Common myeloid progenitor, CD34-positive (primary cell): ENCODE measurements around the gene NTHL1.
A peak's percentile ranks its signal among the peaks of the same experiment; 100 is the strongest.

Source experiments
- CTCF ChIA-PET: fragments of 350-600 bp; sonication (Branson Sonifier 250); formaldehyde crosslinking; loops from one replicate; lab custom pipeline; 2021; ENCODE audit warnings: antibody characterized with exemption; lab: Charles Lee
- POLR2A ChIA-PET: fragments of 350-600 bp; sonication (Branson Sonifier 250); formaldehyde crosslinking; loops from one replicate; lab custom pipeline; 2021; ENCODE audit warnings: antibody characterized with exemption; lab: Charles Lee
- DNase-seq, 3 donors: peaks; one replicate each; pipeline versions ENCODE4 v3.0.0 to v3.0.0-alpha.2; 2013
- H3K27ac ChIP-seq, 2 experiments: 1 replicate in 1 of 2; 2 replicates in 1 of 2; pipeline ENCODE4 v1.7.0; 2013; ENCODE audit warnings: inconsistent platforms in 2 of 2, low read length in 2 of 2, mild to moderate bottlenecking in 2 of 2, low read depth in 1 of 2, moderate library complexity in 1 of 2; ENCODE audit not compliant: severe bottlenecking in 2 of 2, insufficient read depth in 1 of 2, poor library complexity in 1 of 2
- H3K27me3 ChIP-seq, 5 experiments: replicated peaks in 2 of 5; 1 replicate in 3 of 5; 2 replicates in 2 of 5; pipeline versions ENCODE4 v1.6.1 to v1.7.0; 2013; ENCODE audit warnings: low read length in 4 of 5, mild to moderate bottlenecking in 2 of 5, moderate library complexity in 2 of 5, inconsistent platforms in 1 of 5; ENCODE audit not compliant: insufficient read depth in 5 of 5, control insufficient read depth in 4 of 5
- H3K36me3 ChIP-seq, 4 experiments: 1 replicate in 2 of 4; 2 replicates in 2 of 4; pipeline versions ENCODE4 v1.6.1 to v1.7.0; 2013; ENCODE audit warnings: low read length in 3 of 4, control low read depth in 1 of 4, mild to moderate bottlenecking in 1 of 4; ENCODE audit not compliant: control insufficient read depth in 4 of 4, insufficient read depth in 4 of 4
- H3K4me1 ChIP-seq, 4 experiments: 1 replicate in 3 of 4; 2 replicates in 1 of 4; pipeline versions ENCODE4 v1.6.1 to v1.7.1; 2013; ENCODE audit warnings: low read length in 3 of 4, mild to moderate bottlenecking in 3 of 4, control low read depth in 1 of 4, inconsistent platforms in 1 of 4, moderate library complexity in 1 of 4; ENCODE audit not compliant: control insufficient read depth in 4 of 4, insufficient read depth in 4 of 4; ENCODE audit errors: control extremely low read depth in 1 of 4
- H3K4me3 ChIP-seq, 7 experiments: 1 replicate in 4 of 7; 2 replicates in 3 of 7; pipeline versions ENCODE4 v1.5.1 to v1.7.0; 2013; ENCODE audit warnings: mild to moderate bottlenecking in 7 of 7, low read length in 6 of 7, moderate library complexity in 6 of 7, inconsistent platforms in 2 of 7, low read depth in 2 of 7, control low read depth in 1 of 7; ENCODE audit not compliant: insufficient read depth in 4 of 7, control insufficient read depth in 1 of 7; ENCODE audit errors: extremely low read depth in 1 of 7
- H3K9me3 ChIP-seq, 5 experiments: 1 replicate in 4 of 5; 2 replicates in 1 of 5; pipeline versions ENCODE4 v1.6.1 to v1.7.1; 2013; ENCODE audit warnings: low read length in 4 of 5, mild to moderate bottlenecking in 2 of 5, inconsistent platforms in 1 of 5, low read depth in 1 of 5, moderate library complexity in 1 of 5; ENCODE audit not compliant: control insufficient read depth in 4 of 5, insufficient read depth in 2 of 5; ENCODE audit errors: control extremely low read depth in 1 of 5
- WGBS: methylation state at CpG from one replicate; pipeline ENCODE4 v1.1.5; 2013; ENCODE audit not compliant: insufficient coverage; 5-methylcytosine and 5-hydroxymethylcytosine counted together

The NTHL1 gene

GRCh38 chr16:2003827-2004641 is 43.6 kb downstream of the NTHL1 start:
- Histone ChIP-seq H3K27ac (no peak overlapping the region), H3K27me3 (no peaks in the 10 kb centered on the region), H3K9me3 (no peaks in the 10 kb centered on the region), H3K36me3 (peaks cover 0 to 67% (median 37%) of the 10 kb centered on the region in 4 experiments), H3K4me1 (peaks cover 0 to 58% (median 52%) of the 10 kb centered on the region in 4 experiments), H3K4me3 (peak overlapping the region in 4 of 7 experiments; percentile 6 to 62 (median 44))
- CTCF ChIA-PET = interaction anchor here (0.7 to 6.9 kb wide), 29 partner anchors 8 to 512 kb away, joined by 3 to 80 read pairs (median 4); partner anchors contain the start of genes GFER, NOXO1, NPW and NTHL1
- WGBS = 39% methylated on average over 35 of the region's 36 CpGs
- POLR2A ChIA-PET = interaction anchor here (1.7 to 3.4 kb wide), 2 partner anchors 39 to 150 kb away, joined by 5 to 15 read pairs; partner anchors contain the start of genes RPS2 and TRAF7
- peak; percentile 87 to 92 (median 88) for DNase-seq

- WGBS = 85% methylated on average over 5 of the region's 8 CpGs
- DNase-seq = no peak
- CTCF ChIA-PET = interaction anchor here (0.7 to 6.9 kb wide), 18 partner anchors 7 to 150 kb away, joined by 3 to 80 read pairs (median 6); partner anchors contain the start of genes GFER, NTHL1, RAB26 and TRAF7
- POLR2A ChIA-PET = interaction anchor here (1.7 to 3.4 kb wide), 2 partner anchors 39 to 151 kb away, joined by 5 to 15 read pairs; partner anchors contain the start of genes RPS2 and TRAF7
- Histone ChIP-seq H3K4me3 (no peak overlapping the region), H3K4me1 (peaks cover 0 to 51% (median 47%) of the 10 kb centered on the region in 4 experiments), H3K27me3 (no peaks in the 10 kb centered on the region), H3K36me3 (peaks cover 0 to 73% (median 42%) of the 10 kb centered on the region in 4 experiments), H3K27ac (no peak overlapping the region), H3K9me3 (no peaks in the 10 kb centered on the region)
Observed at GRCh38 chr16:2003231-2003826, 44.3 kb downstream of the NTHL1 start.

GRCh38 chr16:2002406-2003230 is 45.0 kb downstream of the NTHL1 start:
- CTCF ChIA-PET = interaction anchor here (0.9 to 6.9 kb wide), 13 partner anchors 6 to 151 kb away, joined by 3 to 80 read pairs (median 6); partner anchors contain the start of genes RAB26 and TRAF7

GRCh38 chr16:2001456-2002355 is 45.9 kb downstream of the NTHL1 start:
- CTCF ChIA-PET = interaction anchor here (1.3 to 2.4 kb wide), 3 partner anchors 15 to 152 kb away, joined by 4 to 6 read pairs (median 4); no protein-coding TSS in a partner anchor
- H3K27ac ChIP-seq = no peak overlapping the region
- no peaks in the 10 kb centered on the region for H3K27me3 ChIP-seq
- peaks cover 0 to 74% (median 55%) of the 10 kb centered on the region in 4 experiments for H3K36me3 ChIP-seq
- no peak for DNase-seq
- POLR2A ChIA-PET = no interaction called here
- WGBS = 96% methylated on average over 49 of the region's 53 CpGs
- no peaks in the 10 kb centered on the region for H3K9me3 ChIP-seq
- peaks cover 0 to 35% (median 31%) of the 10 kb centered on the region in 4 experiments for H3K4me1 ChIP-seq
- H3K4me3 ChIP-seq = no peak overlapping the region

More at GRCh38 chr16:2002406-2003230, 45.0 kb downstream of the NTHL1 start:
- Histone ChIP-seq H3K27ac (no peak overlapping the region), H3K36me3 (peaks cover 0 to 76% (median 48%) of the 10 kb centered on the region in 4 experiments), H3K27me3 (no peaks in the 10 kb centered on the region), H3K4me1 (peaks cover 0 to 44% (median 40%) of the 10 kb centered on the region in 4 experiments), H3K9me3 (no peaks in the 10 kb centered on the region), H3K4me3 (no peak overlapping the region)
- POLR2A ChIA-PET = interaction anchor here (1.7 to 3.4 kb wide), 2 partner anchors 38 to 152 kb away, joined by 5 to 15 read pairs; partner anchors contain the start of genes RPS2 and TRAF7
- WGBS = 96% methylated on average over 46 of the region's 47 CpGs
- DNase-seq = no peak

GRCh38 chr16:2001035-2001434 is 46.6 kb downstream of the NTHL1 start:
- Histone ChIP-seq H3K4me1 (peaks cover 0 to 28% (median 25%) of the 10 kb centered on the region in 4 experiments), H3K4me3 (no peak overlapping the region), H3K9me3 (no peaks in the 10 kb centered on the region), H3K27me3 (no peaks in the 10 kb centered on the region), H3K36me3 (peaks cover 0 to 69% (median 56%) of the 10 kb centered on the region in 4 experiments), H3K27ac (no peak overlapping the region)
- CTCF ChIA-PET = interaction anchor here (0.6 to 1.6 kb wide), 4 partner anchors 15 to 154 kb away, joined by 3 to 4 read pairs (median 4); partner anchors contain the start of genes NTHL1, TRAF7 and TSC2
- POLR2A ChIA-PET = no interaction called here
- no peak for DNase-seq
- WGBS = 96% methylated on average over 11 of the region's 19 CpGs
